GM12878 (cell line): ENCODE data around the gene PPP1R1B. TPM values are rescaled to one million over a fixed set of nuclear protein-coding genes. Genes with fewer than 3 reads are reported as not detected.

ENCODE experiments used
- ATAC-seq: fragments of 200-7000 bp; cut with Tn5 transposase; 3 replicates; pipeline ENCODE4 v1.9.1; 2020; ENCODE audit warnings: mild to moderate bottlenecking, moderate library complexity
- BruUV-seq: library from RNA; stranded (reverse); fragments of 400-500 nt; replicated peaks from 2 replicates; lab custom pipeline; 2021; lab: Mats Ljungman, UMichigan
- CTCF ChIA-PET: fragments of 300-600 bp; sonication (Branson Sonifier 250); formaldehyde crosslinking; extraction: SDS; loops from one replicate; lab custom pipeline; 2021; ENCODE audit warnings: inconsistent platforms; lab: Yijun Ruan, JAX
- POLR2A ChIA-PET: fragments of 350-600 bp; formaldehyde crosslinking; extraction: SDS; loops from one replicate; lab custom pipeline; 2021; ENCODE audit warnings: inconsistent platforms; lab: Charles Lee
- RAD21 ChIA-PET: fragments of 300-600 bp; sonication (Branson Sonifier 250); formaldehyde crosslinking; loops from one replicate; lab custom pipeline; 2023; ENCODE audit warnings: antibody characterized with exemption; ENCODE audit not compliant: unreplicated experiment; lab: Charles Lee
- SMC1A ChIA-PET: fragments of 300-600 bp; sonication (Branson Sonifier 250); formaldehyde crosslinking; loops from one replicate; lab custom pipeline; 2023; ENCODE audit not compliant: unreplicated experiment, uncharacterized antibody; lab: Charles Lee
- DNase-seq: peaks from one replicate; pipeline ENCODE4 v3.0.0-alpha.2; 2011; ENCODE audit warnings: low read depth, low spot score
- FAIRE-seq: peaks from 3 replicates; lab custom pipeline; 2011; peaks lifted over from hg19 to GRCh38; lab: Jason Lieb, UNC
- H2AFZ ChIP-seq: 2 replicates; pipeline ENCODE4 v1.6.0; 2011; ENCODE audit warnings: low read depth, low read length, control low read depth; ENCODE audit not compliant: control insufficient read depth
- H3K27ac ChIP-seq: 2 replicates; pipeline ENCODE4 v1.5.1; 2011; ENCODE audit warnings: control low read depth; ENCODE audit not compliant: control insufficient read depth, insufficient read depth
- H3K27me3 ChIP-seq, 2 experiments: replicated peaks in 1 of 2; 2 replicates each; pipeline versions ENCODE4 v1.6.0 to v1.6.1; 2011; ENCODE audit warnings: low read length in 1 of 2; ENCODE audit not compliant: control insufficient read depth in 2 of 2, insufficient read depth in 2 of 2
- H3K36me3 ChIP-seq, 2 experiments: 2 replicates each; pipeline ENCODE4 v1.5.1; 2011; ENCODE audit warnings: low read length in 1 of 2; ENCODE audit not compliant: control insufficient read depth in 2 of 2, insufficient read depth in 2 of 2
- H3K4me1 ChIP-seq: 2 replicates; pipeline ENCODE4 v1.6.1; 2011; ENCODE audit warnings: mild to moderate bottlenecking, low read length, moderate library complexity, mixed read lengths; ENCODE audit not compliant: control insufficient read depth, insufficient read depth
- H3K4me2 ChIP-seq: 2 replicates; pipeline ENCODE4 v1.6.0; 2011; ENCODE audit warnings: control low read depth; ENCODE audit not compliant: control insufficient read depth, insufficient read depth
- H3K4me3 ChIP-seq: fragments of 200-600 bp; sonication (generic); 2 replicates; pipeline ENCODE4 v1.5.1; 2016
- H3K79me2 ChIP-seq: 2 replicates; pipeline ENCODE4 v1.6.0; 2011; ENCODE audit warnings: low read length; ENCODE audit not compliant: control insufficient read depth, insufficient read depth
- H3K9ac ChIP-seq: 2 replicates; pipeline ENCODE4 v1.8.0; 2011; ENCODE audit warnings: low read length, control low read depth, mixed read lengths; ENCODE audit not compliant: control insufficient read depth, insufficient read depth
- H3K9me3 ChIP-seq: replicated peaks from 3 replicates; pipeline ENCODE4 v1.5.1; 2011; ENCODE audit warnings: mild to moderate bottlenecking, low read length; ENCODE audit not compliant: control insufficient read depth, insufficient read depth
- H4K20me1 ChIP-seq: 2 replicates; pipeline ENCODE4 v1.6.0; 2011; ENCODE audit not compliant: control insufficient read depth, insufficient read depth
- ATF7 ChIP-seq: fragments of 450-650 bp; IDR thresholded peaks from 2 replicates; pipeline ENCODE4 v1.6.1; 2016; ENCODE audit warnings: low read depth, mild to moderate bottlenecking
- BMI1 ChIP-seq: fragments of 450-650 bp; IDR thresholded peaks from 2 replicates; pipeline ENCODE4 v1.6.1; 2016; ENCODE audit warnings: mild to moderate bottlenecking, moderate library complexity, borderline replicate concordance
- CHD2 ChIP-seq: IDR thresholded peaks from 2 replicates; pipeline ENCODE4 v1.6.1; 2011; ENCODE audit warnings: low read depth, low read length, improper control_type of control experiment, borderline replicate concordance
- EGR1 ChIP-seq, 2 experiments: IDR thresholded peaks; 1 replicate in 1 of 2; 2 replicates in 1 of 2; pipeline ENCODE4 v1.6.1; 2011 to 2012; ENCODE audit warnings: low read depth in 2 of 2, low read length in 2 of 2, borderline replicate concordance in 1 of 2, mild to moderate bottlenecking in 1 of 2, moderate library complexity in 1 of 2
- GATAD2B ChIP-seq: fragments of 450-650 bp; conservative IDR thresholded peaks from 2 replicates; pipeline ENCODE4 v1.6.1; 2017; ENCODE audit warnings: low read depth, mild to moderate bottlenecking, moderate library complexity
- HDGF ChIP-seq: fragments of 450-650 bp; IDR thresholded peaks from 2 replicates; pipeline ENCODE4 v1.6.1; 2016; ENCODE audit warnings: antibody characterized with exemption
- IKZF1 ChIP-seq: fragments of 450-650 bp; conservative IDR thresholded peaks from 2 replicates; pipeline ENCODE4 v1.6.1; 2017; ENCODE audit warnings: antibody characterized with exemption, mild to moderate bottlenecking
- IKZF2 ChIP-seq, 2 experiments: fragments of 450-650 bp; IDR thresholded peaks; 2 replicates each; pipeline ENCODE4 v1.6.1; 2017; ENCODE audit warnings: mild to moderate bottlenecking in 2 of 2, moderate library complexity in 2 of 2
- LARP7 ChIP-seq: fragments of 450-650 bp; IDR thresholded peaks from 2 replicates; pipeline ENCODE4 v1.6.1; 2017; ENCODE audit warnings: mild to moderate bottlenecking
- MEF2B ChIP-seq: fragments of 450-650 bp; IDR thresholded peaks from 2 replicates; pipeline ENCODE4 v1.6.1; 2018; ENCODE audit warnings: mild to moderate bottlenecking, moderate library complexity; ENCODE audit not compliant: partially characterized antibody, poor library complexity, severe bottlenecking
- NR2F1 ChIP-seq: fragments of 450-650 bp; conservative IDR thresholded peaks from 2 replicates; pipeline ENCODE4 v1.6.1; 2017; ENCODE audit warnings: mild to moderate bottlenecking
- POU2F2 ChIP-seq: IDR thresholded peaks from 3 replicates; pipeline ENCODE4 v1.6.1; 2011; ENCODE audit warnings: low read depth, mild to moderate bottlenecking, low read length, borderline replicate concordance
- TCF12 ChIP-seq: IDR thresholded peaks from 2 replicates; pipeline ENCODE4 v1.6.1; 2011; ENCODE audit warnings: low read depth, mild to moderate bottlenecking, low read length
- YBX1 ChIP-seq: fragments of 450-650 bp; IDR thresholded peaks from 2 replicates; pipeline ENCODE4 v1.6.1; 2016; ENCODE audit warnings: antibody characterized with exemption
- whole genome bisulfite sequencing: methylation state at CpG from one replicate; pipeline ENCODE4 v1.1.6; 2016; ENCODE audit warnings: low lambda C conversion rate; ENCODE audit not compliant: insufficient replicate concordance, insufficient coverage; ENCODE audit errors: missing lambda C conversion rate; 5-methylcytosine and 5-hydroxymethylcytosine counted together
- in situ Hi-C: fragments of 300-500 bp; cut with MboI; formaldehyde crosslinking; loops from 9 replicates; pipeline ENCODE4 v1.14.3; 2018; ENCODE audit warnings: mixed read lengths
- intact Hi-C: fragments of 100-400 bp; cut with micrococcal nuclease; formaldehyde crosslinking; loops from one replicate; pipeline ENCODE4 v1.14.2; 2022; ENCODE audit not compliant: unreplicated experiment
- polyA plus RNA-seq, 11 experiments: library from polyadenylated mRNA; depleted of rRNA in 4 of 11; unstranded in 6 of 11; stranded (reverse) in 5 of 11; fragments of >200 nt; fragmentation: Nextera tagmentation in 4 of 11; fragmentation: Illumina TruSeq in 1 of 11; extraction: Ambion mirVana in 4 of 11; extraction: Trizol in 1 of 11; gene quantifications; 1 replicate in 1 of 11; 2 replicates in 10 of 11; pipeline versions ENCODE4 v1.2.1 to v1.2.3, GENCODE V29; 2011 to 2016; ENCODE audit warnings: inconsistent platforms in 2 of 11, missing spikeins in 2 of 11, low read depth in 1 of 11
- total RNA-seq, 4 experiments: library from RNA; depleted of rRNA in 3 of 4; stranded (reverse); fragments of >200 nt in 3 of 4; fragmentation: Illumina TruSeq in 1 of 4; extraction: Trizol in 1 of 4; gene quantifications; 2 replicates each; pipeline versions ENCODE4 v1.2.1 to v1.2.3, GENCODE V29; 2013 to 2021
- TF ChIP-seq, protein P1 (sequence below): fragments of 450-650 bp; IDR thresholded peaks from 2 replicates; pipeline ENCODE4 v1.6.1; 2017; ENCODE audit warnings: mild to moderate bottlenecking

The PPP1R1B gene
- total and polyA plus RNA-seq, 10 of the 15 experiments (the other 5 are each of a cell fraction or from before 2014, with no cell fraction given), result 0.08 TPM; not detected in 9

- Histone ChIP-seq H3K4me1 (peaks cover 33% of the 10 kb centered on the region), H3K27ac (no peak overlapping the region), H3K9ac (no peak overlapping the region), H4K20me1 (no peaks in the 10 kb centered on the region), H3K9me3 (no peaks in the 10 kb centered on the region), H3K27me3 (no peaks in the 10 kb centered on the region; a peak in 1 of 4 replicates), H3K79me2 (no peaks in the 10 kb centered on the region), H3K4me3 (no peak overlapping the region), H3K36me3 (no peaks in the 10 kb centered on the region), H2AFZ (no peak overlapping the region), H3K4me2 (no peak overlapping the region)
- ATAC-seq (peak; percentile 52), FAIRE-seq (no peak), DNase-seq (no peak)
- ChIA-PET RAD21 (interaction anchor here (0.8 to 3.1 kb wide), 9 partner anchors 13 to 190 kb away, joined by 3 to 9 read pairs (median 5); partner anchors contain the start of genes MIEN1 and PGAP3), POLR2A (interaction anchor here (0.5 to 2.6 kb wide), 6 partner anchors 13 to 299 kb away, joined by 3 to 9 read pairs (median 4); partner anchors contain the start of genes IKZF3, MIEN1 and PGAP3), CTCF (interaction anchor here (0.8 to 9.1 kb wide), 8 partner anchors 13 to 56 kb away, joined by 3 to 114 read pairs (median 6); partner anchors contain the start of genes MIEN1 and PGAP3), SMC1A (interaction anchor here (0.8 to 2.0 kb wide), 6 partner anchors 13 to 55 kb away, joined by 3 to 11 read pairs (median 4); partner anchors contain the start of genes MIEN1 and PGAP3)
- TF ChIP-seq BMI1 (peak; percentile 34; the same call in 1 of the 2 replicates), POU2F2 (no peak), GATAD2B (0 out of 2 replicates have a peak, but pooled peaks have one; percentile 16), IKZF2 (IDR thresholded peaks at IDR 0.05) (peak; percentile 21 to 38; a peak in 2 of 4 replicates), CHD2 (no peak), MEF2B (peak; percentile 91), NR2F1 (peak; percentile 37; the same call in 1 of the 2 replicates), IKZF1 (peak; percentile 52), YBX1 (no peak), TCF12 (0 out of 2 replicates have a peak, but pooled peaks have one; percentile 38), HDGF (no peak), ATF7 (peak; percentile 46; the same call in 1 of the 2 replicates), LARP7 (no peak), EGR1 (IDR thresholded peaks at IDR 0.05; ENCODE audit: borderline replicate concordance in 1 of 2, low read depth in 2 of 2, low read length in 2 of 2) (peak in 1 of 2 experiments; percentile 32; a peak in 1 of 3 replicates)
- TF ChIP-seq, protein P1, sequence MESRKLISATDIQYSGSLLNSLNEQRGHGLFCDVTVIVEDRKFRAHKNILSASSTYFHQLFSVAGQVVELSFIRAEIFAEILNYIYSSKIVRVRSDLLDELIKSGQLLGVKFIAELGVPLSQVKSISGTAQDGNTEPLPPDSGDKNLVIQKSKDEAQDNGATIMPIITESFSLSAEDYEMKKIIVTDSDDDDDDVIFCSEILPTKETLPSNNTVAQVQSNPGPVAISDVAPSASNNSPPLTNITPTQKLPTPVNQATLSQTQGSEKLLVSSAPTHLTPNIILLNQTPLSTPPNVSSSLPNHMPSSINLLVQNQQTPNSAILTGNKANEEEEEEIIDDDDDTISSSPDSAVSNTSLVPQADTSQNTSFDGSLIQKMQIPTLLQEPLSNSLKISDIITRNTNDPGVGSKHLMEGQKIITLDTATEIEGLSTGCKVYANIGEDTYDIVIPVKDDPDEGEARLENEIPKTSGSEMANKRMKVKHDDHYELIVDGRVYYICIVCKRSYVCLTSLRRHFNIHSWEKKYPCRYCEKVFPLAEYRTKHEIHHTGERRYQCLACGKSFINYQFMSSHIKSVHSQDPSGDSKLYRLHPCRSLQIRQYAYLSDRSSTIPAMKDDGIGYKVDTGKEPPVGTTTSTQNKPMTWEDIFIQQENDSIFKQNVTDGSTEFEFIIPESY, result no peak
- in situ Hi-C loops, result no loop called here
- intact Hi-C loops, result no loop called here
- BruUV-seq, result no TSS peak
- WGBS, result 17% methylated on average over 11 of the region's 11 CpGs
Measured at GRCh38 chr17:39674702-39675389, 48.1 kb downstream of the PPP1R1B start.
